HepG2 (cell line): ENCODE data around the gene NGF. TPM values are rescaled to one million over a fixed set of nuclear protein-coding genes. Genes with fewer than 3 reads are reported as not detected.

Experiments used
- ATAC-seq: fragments of 200-7000 bp; cut with Tn5 transposase; 3 replicates; pipeline ENCODE4 v1.9.1; 2020; ENCODE audit warnings: mild to moderate bottlenecking, moderate library complexity
- BruUV-seq: library from RNA; stranded (reverse); fragments of 400-500 nt; replicated peaks from 2 replicates; lab custom pipeline; 2021; lab: Mats Ljungman, UMichigan
- CTCF ChIA-PET: fragments of 300-600 bp; formaldehyde crosslinking; extraction: SDS; loops from one replicate; lab custom pipeline; 2021; ENCODE audit warnings: low total read pairs, inconsistent platforms, low intra/inter-chr PET ratio; lab: Yijun Ruan, JAX
- POLR2A ChIA-PET: fragments of 350-600 bp; sonication (Branson Sonifier 250); formaldehyde crosslinking; loops from one replicate; lab custom pipeline; 2020; ENCODE audit warnings: antibody characterized with exemption, inconsistent platforms; lab: Yijun Ruan, JAX
- DNase-seq: peaks from one replicate; pipeline ENCODE4 v3.0.0-alpha.2; 2015; ENCODE audit warnings: low spot score
- FAIRE-seq: peaks from 3 replicates; lab custom pipeline; 2011; peaks lifted over from hg19 to GRCh38; lab: Jason Lieb, UNC
- H2AFZ ChIP-seq: one replicate; pipeline ENCODE4 v1.6.1; 2011; ENCODE audit warnings: low read length, inconsistent platforms
- H3K27ac ChIP-seq: fragments of 300-600 bp; 3 replicates; pipeline ENCODE4 v1.8.0; 2011; ENCODE audit warnings: mixed run types, mild to moderate bottlenecking, mixed read lengths, low read length, inconsistent platforms; ENCODE audit not compliant: insufficient read depth; ENCODE audit errors: extremely low read length
- H3K27me3 ChIP-seq, 2 experiments: fragments of 200-600 bp in 1 of 2; 2 replicates in 1 of 2; 3 replicates in 1 of 2; pipeline versions ENCODE4 v1.6.0 to v1.8.0; 2011; ENCODE audit warnings: low read length in 2 of 2, mild to moderate bottlenecking in 2 of 2, moderate library complexity in 2 of 2, inconsistent platforms in 1 of 2; ENCODE audit not compliant: insufficient read depth in 2 of 2, control insufficient read depth in 1 of 2
- H3K36me3 ChIP-seq, 2 experiments: fragments of 200-600 bp in 1 of 2; replicated peaks in 1 of 2; 2 replicates in 1 of 2; 3 replicates in 1 of 2; pipeline versions ENCODE4 v1.5.1 to v1.8.0; 2011; ENCODE audit warnings: low read length in 2 of 2, inconsistent platforms in 1 of 2; ENCODE audit not compliant: insufficient read depth in 2 of 2, control insufficient read depth in 1 of 2
- H3K4me1 ChIP-seq: 2 replicates; pipeline ENCODE4 v1.5.1; 2012; ENCODE audit warnings: low read length, inconsistent platforms; ENCODE audit not compliant: insufficient read depth
- H3K4me2 ChIP-seq: 2 replicates; pipeline ENCODE4 v1.6.0; 2011; ENCODE audit warnings: low read depth, low read length, inconsistent platforms
- H3K4me3 ChIP-seq, 3 experiments: fragments of 200-600 bp in 1 of 3; sonication (generic), shearing (Covaris generic) in 1 of 3; replicated peaks in 1 of 3; 2 replicates each; pipeline ENCODE4 v1.5.1; 2011 to 2016; ENCODE audit warnings: low read length in 3 of 3, inconsistent platforms in 2 of 3, low read depth in 2 of 3, mild to moderate bottlenecking in 2 of 3, control low read depth in 1 of 3, mixed read lengths in 1 of 3; ENCODE audit not compliant: insufficient read depth in 1 of 3
- H3K79me2 ChIP-seq: one replicate; pipeline ENCODE4 v1.6.1; 2011; ENCODE audit warnings: low read length, inconsistent platforms; ENCODE audit not compliant: insufficient read depth
- H3K9ac ChIP-seq: 2 replicates; pipeline ENCODE4 v1.6.0; 2011; ENCODE audit warnings: mild to moderate bottlenecking, low read depth, low read length, inconsistent platforms; ENCODE audit not compliant: insufficient read depth
- H3K9me3 ChIP-seq: 2 replicates; pipeline ENCODE4 v1.5.1; 2012; ENCODE audit warnings: mild to moderate bottlenecking, low read length
- H4K20me1 ChIP-seq: 2 replicates; pipeline ENCODE4 v1.6.0; 2011; ENCODE audit warnings: inconsistent platforms, mild to moderate bottlenecking, low read length, moderate library complexity; ENCODE audit not compliant: insufficient read depth
- CENPBD1 ChIP-seq: sonication (generic); formaldehyde crosslinking; IDR thresholded peaks from 2 replicates; pipeline ENCODE4 v1.8.0; 2022; ENCODE audit warnings: missing genetic modification reagents, low read depth, mild to moderate bottlenecking, borderline replicate concordance
- ELF3 ChIP-seq: IDR thresholded peaks from 2 replicates; pipeline ENCODE4 v1.6.1; 2016; ENCODE audit warnings: missing genetic modification reagents, missing compliant biosample characterization
- GTF2F1 ChIP-seq: fragments of 150-350 bp; IDR thresholded peaks from 2 replicates; pipeline ENCODE4 v1.6.1; 2014; ENCODE audit warnings: low read length
- ZFX ChIP-seq: sonication (generic); formaldehyde crosslinking; IDR thresholded peaks from 2 replicates; pipeline ENCODE4 v1.4.0; 2020; ENCODE audit warnings: mild to moderate bottlenecking, low read depth, missing genetic modification reagents, moderate library complexity
- ZKSCAN1 ChIP-seq: fragments of 150-350 bp; IDR thresholded peaks from 2 replicates; pipeline ENCODE4 v1.6.1; 2014; ENCODE audit warnings: low read length
- ZNF30 ChIP-seq: sonication (generic); formaldehyde crosslinking; IDR thresholded peaks from 2 replicates; pipeline ENCODE4 v1.5.0; 2020; ENCODE audit warnings: mild to moderate bottlenecking, missing genetic modification reagents
- ZNF512 ChIP-seq: sonication (generic); formaldehyde crosslinking; IDR thresholded peaks from 2 replicates; pipeline ENCODE4 v1.4.0; 2020; ENCODE audit warnings: mild to moderate bottlenecking, missing genetic modification reagents
- ZNF546 ChIP-seq: sonication (generic); formaldehyde crosslinking; conservative IDR thresholded peaks from 2 replicates; pipeline ENCODE4 v1.8.1; 2023; ENCODE audit warnings: mild to moderate bottlenecking, missing genetic modification reagents
- ZNF879 ChIP-seq: sonication (generic); formaldehyde crosslinking; IDR thresholded peaks from 2 replicates; pipeline ENCODE4 v1.8.1; 2023; ENCODE audit warnings: missing genetic modification reagents
- WGBS: methylation state at CpG from one replicate; pipeline ENCODE4 v1.1.6; 2017; ENCODE audit warnings: low lambda C conversion rate; 5-methylcytosine and 5-hydroxymethylcytosine counted together
- in situ Hi-C: cut with HindIII; loops from 2 replicates; pipeline ENCODE4 v1.10.0; 2017; ENCODE audit warnings: low pct_unique_long_range_greater_than_20kb; ENCODE audit not compliant: extremely low pct_ligation_motif_present
- intact Hi-C: fragments of 100-400 bp; cut with micrococcal nuclease; formaldehyde crosslinking; loops from one replicate; pipeline ENCODE4 v1.10.0; 2022; ENCODE audit not compliant: unreplicated experiment
- polyA plus RNA-seq, 8 experiments: library from polyadenylated mRNA; depleted of rRNA in 3 of 8; stranded (reverse) in 7 of 8; unstranded in 1 of 8; fragments of >200 nt; fragmentation: Illumina TruSeq in 4 of 8; extraction: Trizol in 4 of 8; gene quantifications; 2 replicates each; pipeline versions ENCODE4 v1.2.1 to v1.2.3, GENCODE V29; 2011 to 2016; ENCODE audit warnings: low read depth in 4 of 8, missing spikeins in 1 of 8, mixed read lengths in 1 of 8; ENCODE audit not compliant: insufficient read depth in 1 of 8
- total RNA-seq, 5 experiments: library from RNA; depleted of rRNA; stranded (reverse); fragments of >200 nt; fragmentation: Illumina TruSeq; extraction: Trizol; gene quantifications; 2 replicates each; pipeline ENCODE4 v1.2.3, GENCODE V29; 2016; ENCODE audit warnings: low read depth in 1 of 5

NGF gene
- total and polyA plus RNA-seq, 2 of the 13 experiments (the other 11 are each of a cell fraction or from before 2014, with no cell fraction given): not detected

GRCh38 chr1:115341948-115342347 lies 3.9 kb upstream of the NGF start:
- Histone ChIP-seq H3K27ac (no peak overlapping the region), H3K36me3 (no peaks in the 10 kb centered on the region), H4K20me1 (no peaks in the 10 kb centered on the region), H3K9me3 (no peaks in the 10 kb centered on the region), H3K4me1 (no peaks in the 10 kb centered on the region), H3K4me2 (no peak overlapping the region), H3K27me3 (no peaks in the 10 kb centered on the region), H3K79me2 (no peaks in the 10 kb centered on the region), H3K4me3 (no peak overlapping the region), H3K9ac (no peak overlapping the region), H2AFZ (no peak overlapping the region)
- FAIRE-seq (no peak), ATAC-seq (no peak), DNase-seq (no peak)
- no TSS peak for BruUV-seq
- WGBS: 7% methylated on average over 2 of the region's 2 CpGs
- ChIA-PET CTCF (no interaction called here), POLR2A (no interaction called here)
- in situ Hi-C loops (no loop called here), intact Hi-C loops (no loop called here)
- no peak for TF ChIP-seq ZNF546
- TF ChIP-seq ZNF512 (CRISPR knock-in tag): no peak
- TF ChIP-seq ZKSCAN1: no peak
- TF ChIP-seq GTF2F1: no peak
- TF ChIP-seq ZNF30 (CRISPR knock-in tag): no peak
- no peak for TF ChIP-seq ELF3
- TF ChIP-seq ZFX (CRISPR knock-in tag): no peak
- TF ChIP-seq CENPBD1: no peak
- no peak for TF ChIP-seq ZNF879 (CRISPR knock-in tag)
